K562 (cell line): Measurements from ENCODE around the gene HOXA9. TPM values are rescaled to one million over a fixed set of nuclear protein-coding genes. Genes with fewer than 3 reads are reported as not detected.

Experiments used
- ATAC-seq: fragments of 200-7000 bp; cut with Tn5 transposase; 3 replicates; pipeline ENCODE4 v1.9.1; 2020; ENCODE audit warnings: moderate library complexity
- BruUV-seq: library from RNA; stranded (reverse); fragments of 400-500 nt; replicated peaks from 2 replicates; lab custom pipeline; 2021; lab: Mats Ljungman, UMichigan
- CTCF ChIA-PET: fragments of 300-600 bp; formaldehyde crosslinking; extraction: SDS; loops from one replicate; lab custom pipeline; 2021; ENCODE audit warnings: low intra/inter-chr PET ratio; lab: Yijun Ruan, JAX
- POLR2A ChIA-PET: fragments of 300-600, 350-650 bp; sonication (Branson Sonifier 250); formaldehyde crosslinking; extraction: SDS; loops from one replicate; lab custom pipeline; 2021; ENCODE audit warnings: antibody characterized with exemption, inconsistent platforms; lab: Yijun Ruan, JAX
- DNase-seq, 4 experiments: peaks; one replicate each; pipeline versions ENCODE4 v3.0.0 to v3.0.0-alpha.2; 2011 to 2018; ENCODE audit warnings: low spot score in 3 of 4, mixed read lengths in 3 of 4; ENCODE audit errors: extremely low read depth in 1 of 4
- FAIRE-seq: peaks from 2 replicates; lab custom pipeline; 2011; peaks lifted over from hg19 to GRCh38; lab: Jason Lieb, UNC
- H2AFZ ChIP-seq: 2 replicates; pipeline ENCODE4 v1.6.0; 2011; ENCODE audit warnings: low read depth, low read length, control low read depth, inconsistent platforms
- H3K27ac ChIP-seq: fragments of 200-600 bp; 3 replicates; pipeline ENCODE4 v1.8.0; 2011; ENCODE audit warnings: low read depth, mild to moderate bottlenecking, control low read depth, inconsistent platforms, low read length, moderate library complexity, mixed read lengths; ENCODE audit errors: extremely low read depth
- H3K27me3 ChIP-seq, 2 experiments: fragments of 300-600 bp in 1 of 2; 2 replicates in 1 of 2; 3 replicates in 1 of 2; pipeline versions ENCODE4 v1.6.0 to v1.8.0; 2011; ENCODE audit warnings: inconsistent platforms in 2 of 2, low read length in 2 of 2, mild to moderate bottlenecking in 1 of 2, mixed read lengths in 1 of 2, moderate library complexity in 1 of 2; ENCODE audit not compliant: control insufficient read depth in 2 of 2, insufficient read depth in 2 of 2
- H3K36me3 ChIP-seq: fragments of 300-600 bp; 3 replicates; pipeline ENCODE4 v1.8.0; 2011; ENCODE audit warnings: mild to moderate bottlenecking, low read length, inconsistent platforms; ENCODE audit not compliant: control insufficient read depth, insufficient read depth
- H3K4me1 ChIP-seq, 2 experiments: fragments of 200-600 bp in 1 of 2; replicated peaks in 1 of 2; 2 replicates in 1 of 2; 3 replicates in 1 of 2; pipeline versions ENCODE4 v1.5.1 to v1.8.0; 2011; ENCODE audit warnings: inconsistent platforms in 2 of 2, low read length in 2 of 2, mild to moderate bottlenecking in 1 of 2, mixed read lengths in 1 of 2, moderate library complexity in 1 of 2; ENCODE audit not compliant: control insufficient read depth in 2 of 2, insufficient read depth in 2 of 2
- H3K4me2 ChIP-seq: 2 replicates; pipeline ENCODE4 v1.6.1; 2011; ENCODE audit warnings: low read length, control low read depth, inconsistent platforms, mixed read lengths; ENCODE audit not compliant: insufficient read depth
- H3K4me3 ChIP-seq: fragments of 200-600 bp; sonication (generic), shearing (Covaris generic); 2 replicates; pipeline ENCODE4 v1.5.1; 2016; ENCODE audit warnings: control low read depth, inconsistent platforms
- H3K79me2 ChIP-seq: fragments of 200-600 bp; 3 replicates; pipeline ENCODE4 v1.8.0; 2011; ENCODE audit warnings: low read length, inconsistent platforms; ENCODE audit not compliant: control insufficient read depth, insufficient read depth
- H3K9ac ChIP-seq, 2 experiments: 2 replicates each; pipeline versions ENCODE4 v1.6.0 to v1.6.1; 2011; ENCODE audit warnings: low read depth in 2 of 2, low read length in 2 of 2, control low read depth in 1 of 2, inconsistent platforms in 1 of 2, mild to moderate bottlenecking in 1 of 2, mixed read lengths in 1 of 2; ENCODE audit not compliant: insufficient read depth in 1 of 2
- H3K9me1 ChIP-seq: one replicate; pipeline ENCODE4 v1.6.0; 2011; ENCODE audit warnings: inconsistent platforms, mild to moderate bottlenecking, low read length, moderate library complexity; ENCODE audit not compliant: control insufficient read depth, insufficient read depth
- H3K9me3 ChIP-seq: replicated peaks from 2 replicates; pipeline ENCODE4 v1.5.1; 2011; ENCODE audit warnings: low read depth, low read length, inconsistent platforms; ENCODE audit not compliant: control insufficient read depth, insufficient read depth
- H4K20me1 ChIP-seq: replicated peaks from 2 replicates; pipeline ENCODE4 v1.6.1; 2011; ENCODE audit warnings: low read length, inconsistent platforms, mixed read lengths; ENCODE audit not compliant: control insufficient read depth, insufficient read depth
- BRD4 ChIP-seq: fragments of 200-600 bp; sonication (generic); IDR thresholded peaks from 2 replicates; pipeline ENCODE4 v1.6.1; 2017; ENCODE audit warnings: inconsistent platforms
- EGR1 ChIP-seq: fragments of 450-650 bp; conservative IDR thresholded peaks from 2 replicates; pipeline ENCODE4 v1.6.1; 2017; ENCODE audit warnings: mild to moderate bottlenecking
- MLX ChIP-seq, 2 experiments: fragments of 450-650 bp in 1 of 2; sonication (generic) in 1 of 2; formaldehyde crosslinking; conservative IDR thresholded peaks; 2 replicates each; pipeline versions ENCODE4 v1.4.0 to v1.8.1; 2020 to 2022; ENCODE audit warnings: mild to moderate bottlenecking in 1 of 2, missing genetic modification reagents in 1 of 2
- WGBS: fragments of 100-300 bp; shearing (Covaris generic); methylation state at CpG from one replicate; pipeline ENCODE4 v1.1.6; 2016; ENCODE audit warnings: low coverage, mixed read lengths; ENCODE audit not compliant: insufficient coverage; ENCODE audit errors: missing lambda C conversion rate; 5-methylcytosine and 5-hydroxymethylcytosine counted together
- in situ Hi-C: fragments of 300-500 bp; cut with MboI; formaldehyde crosslinking; loops from 4 replicates; pipeline ENCODE4 v1.15.0; 2018; ENCODE audit warnings: inconsistent platforms, mixed read lengths
- intact Hi-C: fragments of 100-400 bp; cut with micrococcal nuclease; formaldehyde crosslinking; loops from 2 replicates; pipeline ENCODE4 v1.14.2; 2022
- polyA plus RNA-seq, 8 experiments: library from polyadenylated mRNA; depleted of rRNA in 4 of 8; stranded (reverse) in 5 of 8; unstranded in 3 of 8; fragments of >200 nt; fragmentation: Nextera tagmentation in 2 of 8; fragmentation: Illumina TruSeq in 1 of 8; extraction: Ambion mirVana in 2 of 8; extraction: Trizol in 1 of 8; gene quantifications; 2 replicates each; pipeline versions ENCODE4 v1.2.1 to v1.2.3, GENCODE V29; 2011 to 2014; ENCODE audit warnings: inconsistent platforms in 1 of 8, missing spikeins in 1 of 8
- total RNA-seq, 7 experiments: library from RNA; depleted of rRNA in 6 of 7; stranded (reverse); fragments of >200 nt in 6 of 7; fragmentation: Illumina TruSeq in 2 of 7; extraction: Trizol in 2 of 7; gene quantifications; 2 replicates each; pipeline versions ENCODE4 v1.2.1 to v1.2.3, GENCODE V29; 2011 to 2021; ENCODE audit warnings: low replicate concordance in 1 of 7
- TF ChIP-seq, protein P1 (sequence below): fragments of 250-450 bp; sonication (Bioruptor Pico); IDR thresholded peaks from 2 replicates; pipeline ENCODE4 v1.8.0; 2021; ENCODE audit warnings: moderate library complexity, mild to moderate bottlenecking, inconsistent platforms

Gene HOXA9
- total and polyA plus RNA-seq, 9 of the 15 experiments (the other 6 are each of a cell fraction or from before 2014, with no cell fraction given), result not detected

DNA sequence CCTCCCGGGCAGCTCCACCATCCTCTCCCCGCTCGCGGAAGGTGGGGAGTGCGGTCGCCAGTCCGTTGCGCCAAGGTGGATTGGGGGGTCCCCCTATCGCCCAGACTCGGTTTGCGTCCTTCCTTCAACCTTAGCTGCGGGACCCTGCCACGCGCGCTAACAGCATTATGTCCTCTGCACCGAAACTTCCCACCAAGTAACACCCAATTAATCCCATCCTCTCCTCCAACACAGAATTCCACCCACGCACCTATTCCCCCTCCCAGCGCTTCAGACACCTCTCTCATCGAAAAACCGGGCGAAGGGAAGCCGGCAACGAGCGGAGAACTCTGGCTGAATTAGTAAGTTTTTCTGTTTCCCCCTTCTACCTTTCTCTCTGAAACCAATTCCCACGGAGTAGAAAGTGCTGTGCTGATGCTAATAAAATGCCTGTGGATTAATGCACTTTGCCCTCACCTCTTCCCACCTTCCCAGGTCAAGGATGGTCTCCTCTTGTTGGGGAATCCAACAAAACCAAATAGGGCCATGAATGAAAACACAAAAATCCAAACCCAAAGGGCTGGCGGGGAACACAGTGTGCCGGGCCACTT is 13.9 kb downstream of the HOXA9 start:
- FAIRE-seq (no peak), DNase-seq (no peak), ATAC-seq (no peak)
- no peaks in the 10 kb centered on the region for H3K79me2 ChIP-seq
- ChIA-PET POLR2A (interaction anchor here (1.0 kb wide), 1 partner anchor 12 kb away, joined by 5 read pairs; no protein-coding TSS in a partner anchor), CTCF (interaction anchor here (0.7 to 1.0 kb wide), 2 partner anchors 233 to 772 kb away, joined by 3 read pairs; no protein-coding TSS in a partner anchor)
- BruUV-seq, result no TSS peak
- H3K9me3 ChIP-seq, result no peaks in the 10 kb centered on the region
- intact Hi-C loops (no loop called here), in situ Hi-C loops (loop anchor here (25.0 kb wide), 3 partner anchors 639 to 1264 kb away; no protein-coding TSS in a partner anchor)
- H3K27me3 ChIP-seq, result peaks cover 49 to 93% of the 10 kb centered on the region in 2 experiments
- no peak overlapping the region for H3K4me2 ChIP-seq
- peaks cover 0 to 15% of the 10 kb centered on the region in 2 experiments; a peak in 2 of 5 replicates for H3K4me1 ChIP-seq
- H3K9me1 ChIP-seq, result no peaks in the 10 kb centered on the region
- no peak overlapping the region for H3K9ac ChIP-seq
- WGBS, result 29% methylated on average over 27 of the region's 27 CpGs
- no peaks in the 10 kb centered on the region for H4K20me1 ChIP-seq
- H3K36me3 ChIP-seq, result no peaks in the 10 kb centered on the region
- H3K27ac ChIP-seq, result no peak overlapping the region
- TF ChIP-seq BRD4 (no peak), MLX (CRISPR knock-in tag; conservative IDR thresholded peaks at IDR 0.05) (no peak), EGR1 (0 out of 2 replicates have a peak, but pooled peaks have one; percentile 35)
- TF ChIP-seq, protein P1, sequence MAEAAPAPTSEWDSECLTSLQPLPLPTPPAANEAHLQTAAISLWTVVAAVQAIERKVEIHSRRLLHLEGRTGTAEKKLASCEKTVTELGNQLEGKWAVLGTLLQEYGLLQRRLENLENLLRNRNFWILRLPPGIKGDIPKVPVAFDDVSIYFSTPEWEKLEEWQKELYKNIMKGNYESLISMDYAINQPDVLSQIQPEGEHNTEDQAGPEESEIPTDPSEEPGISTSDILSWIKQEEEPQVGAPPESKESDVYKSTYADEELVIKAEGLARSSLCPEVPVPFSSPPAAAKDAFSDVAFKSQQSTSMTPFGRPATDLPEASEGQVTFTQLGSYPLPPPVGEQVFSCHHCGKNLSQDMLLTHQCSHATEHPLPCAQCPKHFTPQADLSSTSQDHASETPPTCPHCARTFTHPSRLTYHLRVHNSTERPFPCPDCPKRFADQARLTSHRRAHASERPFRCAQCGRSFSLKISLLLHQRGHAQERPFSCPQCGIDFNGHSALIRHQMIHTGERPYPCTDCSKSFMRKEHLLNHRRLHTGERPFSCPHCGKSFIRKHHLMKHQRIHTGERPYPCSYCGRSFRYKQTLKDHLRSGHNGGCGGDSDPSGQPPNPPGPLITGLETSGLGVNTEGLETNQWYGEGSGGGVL (CRISPR knock-in tag), result no peak
- H2AFZ ChIP-seq, result no peak overlapping the region
- H3K4me3 ChIP-seq, result no peak overlapping the region
